IMR-90 (cell line): ENCODE data around the gene CCDC152. TPM values are rescaled to one million over a fixed set of nuclear protein-coding genes. Genes with fewer than 3 reads are reported as not detected.

ENCODE experiments used
- ATAC-seq: fragments of 200-7000 bp; cut with Tn5 transposase; 2 replicates; pipeline ENCODE4 v1.9.1; 2020; ENCODE audit warnings: low read depth, mild to moderate bottlenecking, moderate library complexity
- BruUV-seq: library from RNA; stranded (reverse); fragments of 400-500 nt; replicated peaks from 2 replicates; lab custom pipeline; 2021; lab: Mats Ljungman, UMichigan
- CTCF ChIA-PET: fragments of 300-600 bp; formaldehyde crosslinking; extraction: SDS; loops from one replicate; lab custom pipeline; 2021; ENCODE audit warnings: antibody characterized with exemption; lab: Yijun Ruan, JAX
- POLR2A ChIA-PET: fragments of 300-600 bp; sonication (Branson Sonifier 250); formaldehyde crosslinking; loops from one replicate; lab custom pipeline; 2022; ENCODE audit warnings: antibody characterized with exemption; ENCODE audit not compliant: unreplicated experiment; lab: Charles Lee
- DNase-seq: peaks from one replicate; pipeline ENCODE4 v3.0.0; 2013
- H2AFZ ChIP-seq: replicated peaks from 2 replicates; pipeline ENCODE3; 2013; ENCODE audit warnings: low read length, mild to moderate bottlenecking; ENCODE audit not compliant: poor library complexity
- H2AK5ac ChIP-seq: 2 replicates; pipeline ENCODE4 v1.6.1; 2013; ENCODE audit warnings: low read depth, low read length, inconsistent platforms
- H2AK9ac ChIP-seq: replicated peaks from 2 replicates; pipeline ENCODE3; 2013; ENCODE audit warnings: mild to moderate bottlenecking, low read depth, low read length, moderate library complexity; ENCODE audit not compliant: poor library complexity
- H2BK120ac ChIP-seq: 2 replicates; pipeline ENCODE4 v1.6.1; 2013; ENCODE audit warnings: low read depth, low read length, inconsistent platforms
- H2BK15ac ChIP-seq: 3 replicates; pipeline ENCODE4 v1.6.1; 2013; ENCODE audit warnings: low read depth, low read length, inconsistent platforms
- H2BK20ac ChIP-seq: 2 replicates; pipeline ENCODE4 v1.6.1; 2013; ENCODE audit warnings: low read depth, mild to moderate bottlenecking, inconsistent platforms, low read length, moderate library complexity
- H2BK5ac ChIP-seq: 2 replicates; pipeline ENCODE4 v1.6.1; 2013; ENCODE audit warnings: mild to moderate bottlenecking, low read depth, low read length, inconsistent platforms; ENCODE audit not compliant: poor library complexity, severe bottlenecking
- H3K14ac ChIP-seq: replicated peaks from 2 replicates; pipeline ENCODE4 v1.6.1; 2013; ENCODE audit warnings: low read depth, low read length, inconsistent platforms
- H3K18ac ChIP-seq: 2 replicates; pipeline ENCODE4 v1.6.1; 2013; ENCODE audit warnings: low read depth, low read length, control low read depth
- H3K23ac ChIP-seq: 2 replicates; pipeline ENCODE4 v1.6.1; 2013; ENCODE audit warnings: low read depth, low read length, inconsistent platforms
- H3K27ac ChIP-seq: 2 replicates; pipeline ENCODE4 v1.5.1; 2013; ENCODE audit warnings: mild to moderate bottlenecking, control low read depth, low read length; ENCODE audit not compliant: insufficient read depth
- H3K27me3 ChIP-seq: 2 replicates; pipeline ENCODE4 v1.6.1; 2013; ENCODE audit warnings: low read length; ENCODE audit not compliant: control insufficient read depth, insufficient read depth
- H3K36me3 ChIP-seq: 2 replicates; pipeline ENCODE4 v1.6.1; 2013; ENCODE audit warnings: low read length, mixed read lengths; ENCODE audit not compliant: control insufficient read depth, insufficient read depth
- H3K4ac ChIP-seq: 2 replicates; pipeline ENCODE4 v1.6.1; 2013; ENCODE audit warnings: low read depth, low read length, inconsistent platforms
- H3K4me1 ChIP-seq: 2 replicates; pipeline ENCODE4 v1.6.1; 2013; ENCODE audit warnings: low read length, mixed read lengths; ENCODE audit not compliant: control insufficient read depth, insufficient read depth
- H3K4me2 ChIP-seq: 2 replicates; pipeline ENCODE4 v1.6.1; 2013; ENCODE audit warnings: low read depth, mild to moderate bottlenecking, control low read depth, low read length, moderate library complexity
- H3K4me3 ChIP-seq: 2 replicates; pipeline ENCODE4 v1.5.1; 2013; ENCODE audit warnings: low read depth, mild to moderate bottlenecking, control low read depth, low read length, moderate library complexity; ENCODE audit not compliant: insufficient read depth
- H3K56ac ChIP-seq: 2 replicates; pipeline ENCODE4 v1.6.1; 2013; ENCODE audit warnings: low read length, inconsistent platforms; ENCODE audit not compliant: insufficient read depth; ENCODE audit errors: extremely low read depth
- H3K79me1 ChIP-seq, 2 experiments: 2 replicates each; pipeline ENCODE4 v1.6.1; 2013; ENCODE audit warnings: low read length in 2 of 2, inconsistent platforms in 1 of 2, low read depth in 1 of 2
- H3K9ac ChIP-seq: 2 replicates; pipeline ENCODE4 v1.6.1; 2013; ENCODE audit warnings: low read depth, low read length, control low read depth
- H3K9me1 ChIP-seq: 2 replicates; pipeline ENCODE4 v1.6.1; 2013; ENCODE audit warnings: low read length, inconsistent platforms; ENCODE audit not compliant: insufficient read depth
- H3K9me3 ChIP-seq: 2 replicates; pipeline ENCODE4 v1.6.1; 2013; ENCODE audit warnings: low read length; ENCODE audit not compliant: control insufficient read depth, insufficient read depth
- H4K20me1 ChIP-seq: 2 replicates; pipeline ENCODE4 v1.6.1; 2013; ENCODE audit warnings: low read length, inconsistent platforms; ENCODE audit not compliant: insufficient read depth
- H4K5ac ChIP-seq: 2 replicates; pipeline ENCODE4 v1.6.1; 2013; ENCODE audit warnings: mild to moderate bottlenecking, low read depth, low read length, control low read depth
- H4K8ac ChIP-seq, 2 experiments: 2 replicates each; pipeline ENCODE4 v1.6.1; 2013; ENCODE audit warnings: low read depth in 2 of 2, low read length in 2 of 2, control low read depth in 1 of 2, inconsistent platforms in 1 of 2
- H4K91ac ChIP-seq: 2 replicates; pipeline ENCODE4 v1.6.1; 2013; ENCODE audit warnings: low read depth, low read length, inconsistent platforms; ENCODE audit not compliant: insufficient read depth
- BHLHE40 ChIP-seq: fragments of 150-350 bp; IDR thresholded peaks from 2 replicates; pipeline ENCODE4 v1.6.1; 2016; ENCODE audit warnings: mild to moderate bottlenecking, low read depth, low read length
- CHD1 ChIP-seq: IDR thresholded peaks from 2 replicates; pipeline ENCODE4 v1.6.1; 2012; ENCODE audit warnings: low read depth, low read length, improper control_type of control experiment
- FOS ChIP-seq: fragments of 150-350 bp; IDR thresholded peaks from 2 replicates; pipeline ENCODE4 v1.6.1; 2016; ENCODE audit warnings: low read depth, low read length
- MAFK ChIP-seq: IDR thresholded peaks from 2 replicates; pipeline ENCODE4 v1.6.1; 2012; ENCODE audit warnings: low read depth, low read length, improper control_type of control experiment
- MAZ ChIP-seq: IDR thresholded peaks from 2 replicates; pipeline ENCODE4 v1.6.1; 2012; ENCODE audit warnings: low read depth, mild to moderate bottlenecking, low read length, improper control_type of control experiment, moderate library complexity, borderline replicate concordance
- POLR2A ChIP-seq: IDR thresholded peaks from 2 replicates; pipeline ENCODE4 v1.6.1; 2012; ENCODE audit warnings: mild to moderate bottlenecking, low read depth, low read length
- dilution Hi-C: fragments of 300-500 bp; cut with HindIII; formaldehyde crosslinking; loops from one replicate; pipeline ENCODE4 v1.14.3; 2018; ENCODE audit warnings: low sequenced_read_pairs; ENCODE audit not compliant: unreplicated experiment
- in situ Hi-C: fragments of 300-500 bp; cut with MboI; formaldehyde crosslinking; loops from 3 replicates; pipeline ENCODE4 v1.14.3; 2019; ENCODE audit warnings: low sequenced_read_pairs, inconsistent platforms, mixed read lengths
- intact Hi-C: fragments of 100-400 bp; cut with micrococcal nuclease; formaldehyde crosslinking; loops from 2 replicates; pipeline ENCODE4 v1.10.0; 2022
- polyA plus RNA-seq, 3 experiments: library from polyadenylated mRNA; depleted of rRNA; stranded (reverse); fragments of >200 nt; gene quantifications; 2 replicates each; pipeline ENCODE4 v1.2.3, GENCODE V29; 2012; ENCODE audit warnings: low replicate concordance in 1 of 3
- total RNA-seq: library from RNA; depleted of rRNA; stranded (reverse); fragments of >200 nt; gene quantifications from 2 replicates; pipeline ENCODE4 v1.2.3, GENCODE V29; 2012
- TF ChIP-seq, protein P1 (sequence below): fragments of 150-350 bp; IDR thresholded peaks from 2 replicates; pipeline ENCODE4 v1.6.1; 2017; ENCODE audit warnings: mild to moderate bottlenecking, antibody characterized with exemption, low read length, low read depth

Gene CCDC152
- total and polyA plus RNA-seq, 2 of the 4 experiments (the other 2 are of a cell fraction): 0.87 to 0.90 TPM

DNA sequence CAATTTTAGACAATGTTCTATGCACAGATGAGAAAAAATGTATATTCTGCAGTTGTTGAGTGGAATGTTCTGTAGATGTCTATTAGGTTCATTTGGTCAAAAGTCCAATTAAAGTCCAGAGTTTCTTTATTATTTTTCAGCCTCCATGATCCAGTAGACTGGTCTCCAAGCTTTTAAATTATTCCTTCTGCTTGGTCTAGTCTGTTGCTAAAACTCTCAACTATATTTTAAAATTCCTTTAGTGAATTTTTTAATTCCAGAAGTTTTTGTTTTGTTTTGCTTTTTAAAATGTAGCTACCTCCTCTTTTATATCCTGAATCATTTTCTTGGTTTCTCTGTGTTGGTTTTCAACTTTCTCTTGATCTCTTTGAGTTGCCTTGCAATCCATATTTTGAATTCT is 30.5 kb downstream of the CCDC152 start:
- Histone ChIP-seq H3K79me1 (no peaks in the 10 kb centered on the region), H2AFZ (no peak overlapping the region), H4K91ac (no peak overlapping the region), H3K14ac (no peak overlapping the region), H2BK15ac (no peak overlapping the region), H4K20me1 (no peaks in the 10 kb centered on the region), H3K36me3 (no peaks in the 10 kb centered on the region), H4K5ac (no peak overlapping the region), H4K8ac (no peak overlapping the region), H2AK5ac (no peak overlapping the region), H3K18ac (no peak overlapping the region), H3K27me3 (no peaks in the 10 kb centered on the region), H3K4me1 (no peaks in the 10 kb centered on the region), H3K27ac (no peak overlapping the region), H3K4me3 (no peak overlapping the region), H3K4me2 (no peak overlapping the region), H2BK5ac (no peak overlapping the region), H3K9ac (no peak overlapping the region), H3K9me3 (no peaks in the 10 kb centered on the region), H3K4ac (no peak overlapping the region), H2AK9ac (no peak overlapping the region), H2BK120ac (no peak overlapping the region), H3K56ac (no peak overlapping the region), H3K23ac (no peak overlapping the region), H3K9me1 (no peaks in the 10 kb centered on the region), H2BK20ac (no peak overlapping the region)
- DNase-seq (no peak), ATAC-seq (no peak)
- in situ Hi-C loops (no loop called here), dilution Hi-C loops (no loop called here), intact Hi-C loops (no loop called here)
- TF ChIP-seq FOS (no peak), BHLHE40 (no peak), CHD1 (no peak), MAZ (no peak), POLR2A (no peak), MAFK (no peak)
- TF ChIP-seq, protein P1, sequence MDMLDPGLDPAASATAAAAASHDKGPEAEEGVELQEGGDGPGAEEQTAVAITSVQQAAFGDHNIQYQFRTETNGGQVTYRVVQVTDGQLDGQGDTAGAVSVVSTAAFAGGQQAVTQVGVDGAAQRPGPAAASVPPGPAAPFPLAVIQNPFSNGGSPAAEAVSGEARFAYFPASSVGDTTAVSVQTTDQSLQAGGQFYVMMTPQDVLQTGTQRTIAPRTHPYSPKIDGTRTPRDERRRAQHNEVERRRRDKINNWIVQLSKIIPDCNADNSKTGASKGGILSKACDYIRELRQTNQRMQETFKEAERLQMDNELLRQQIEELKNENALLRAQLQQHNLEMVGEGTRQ: no peak
- ChIA-PET CTCF (no interaction called here), POLR2A (no interaction called here)
- BruUV-seq: no TSS peak
